ENCODE measurements around the gene TANC1. TPM values are rescaled to one million over a fixed set of nuclear protein-coding genes. Genes with fewer than 3 reads are reported as not detected.

TANC1 gene
- total RNA-seq, 8 experiments from 2014 or later, result 2.8 to 47.3 (median 6.9) TPM

GRCh38 chr2:159275111-159275510 lies 306.7 kb downstream of the TANC1 start:
- Histone ChIP-seq H3K27ac (no peak overlapping the region), H3K4me1 (replicated peaks in 1 of 2) (peaks cover 0 to 3% of the 10 kb centered on the region in 2 donors), H3K4me3 (no peak overlapping the region)
- WGBS, 10 experiments, result 71 to 100% (median 100%) methylated on average over 1 of the region's 1 CpG
- no peak for ATAC-seq (replicated peaks in 6 of 8)
- in situ Hi-C loops (cut with MboI; ENCODE audit: low pct_unique_long_range_greater_than_20kb in 2 of 9, low sequenced_read_pairs in 9 of 9, unreplicated experiment in 9 of 9), result no loop called here

DNA sequence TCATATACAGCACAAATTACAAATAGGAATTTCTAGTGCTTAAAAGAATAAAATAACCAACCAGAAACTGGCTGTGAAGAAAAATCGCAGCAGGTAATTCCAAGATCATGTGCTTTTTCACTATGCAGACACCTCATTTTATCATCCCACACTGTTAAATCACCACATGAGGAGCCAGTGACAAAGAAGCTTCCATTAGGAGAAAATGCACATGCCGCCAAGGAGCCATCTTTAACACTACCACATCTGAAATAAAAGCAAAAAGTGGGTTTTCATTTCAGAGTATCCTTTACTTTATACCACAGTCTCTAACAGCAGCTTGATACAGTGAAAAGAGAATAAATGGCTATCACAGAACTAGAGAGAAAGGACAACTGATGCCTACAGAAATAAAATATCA lies 311.3 kb downstream of the TANC1 start:
- ATAC-seq (replicated peaks in 6 of 8), result no peak
- H3K4me3 ChIP-seq, result no peak overlapping the region
- H3K27ac ChIP-seq, result no peak overlapping the region
- in situ Hi-C loops (cut with MboI; ENCODE audit: low pct_unique_long_range_greater_than_20kb in 2 of 9, low sequenced_read_pairs in 9 of 9, unreplicated experiment in 9 of 9), result no loop called here
- 89 to 100% (median 98%) methylated on average over 1 to 2 of the region's 2 CpGs for WGBS, 10 experiments
- peaks cover 1% of the 10 kb centered on the region in 2 donors for H3K4me1 ChIP-seq (replicated peaks in 1 of 2)

GRCh38 chr2:159281002-159281401 lies 312.6 kb downstream of the TANC1 start:
- no peak for ATAC-seq (replicated peaks in 6 of 8)
- Histone ChIP-seq H3K4me1 (replicated peaks in 1 of 2) (peaks cover 5 to 12% of the 10 kb centered on the region in 2 donors), H3K27ac (no peak overlapping the region), H3K4me3 (no peak overlapping the region)
- WGBS, 10 experiments, result 80 to 98% (median 93%) methylated on average over 2 to 6 of the region's 6 CpGs; no CpG with 5 or more reads in 1 of the 10 experiments
- in situ Hi-C loops (cut with MboI; ENCODE audit: low pct_unique_long_range_greater_than_20kb in 2 of 9, low sequenced_read_pairs in 9 of 9, unreplicated experiment in 9 of 9), result no loop called here

Other genes with a start within 250 kb of the TANC1 start
- not detected for gene DAPL1, start 173.3 kb upstream of the TANC1 start, total RNA-seq